ENCODE data around the gene GOLGA2. TPM values are rescaled to one million over a fixed set of nuclear protein-coding genes. Genes with fewer than 3 reads are reported as not detected.

The GOLGA2 gene
- total and polyA plus RNA-seq, 2 of the 13 experiments (the other 11 are each of a cell fraction or from before 2014, with no cell fraction given) = 45.3 to 45.8 TPM

DNA sequence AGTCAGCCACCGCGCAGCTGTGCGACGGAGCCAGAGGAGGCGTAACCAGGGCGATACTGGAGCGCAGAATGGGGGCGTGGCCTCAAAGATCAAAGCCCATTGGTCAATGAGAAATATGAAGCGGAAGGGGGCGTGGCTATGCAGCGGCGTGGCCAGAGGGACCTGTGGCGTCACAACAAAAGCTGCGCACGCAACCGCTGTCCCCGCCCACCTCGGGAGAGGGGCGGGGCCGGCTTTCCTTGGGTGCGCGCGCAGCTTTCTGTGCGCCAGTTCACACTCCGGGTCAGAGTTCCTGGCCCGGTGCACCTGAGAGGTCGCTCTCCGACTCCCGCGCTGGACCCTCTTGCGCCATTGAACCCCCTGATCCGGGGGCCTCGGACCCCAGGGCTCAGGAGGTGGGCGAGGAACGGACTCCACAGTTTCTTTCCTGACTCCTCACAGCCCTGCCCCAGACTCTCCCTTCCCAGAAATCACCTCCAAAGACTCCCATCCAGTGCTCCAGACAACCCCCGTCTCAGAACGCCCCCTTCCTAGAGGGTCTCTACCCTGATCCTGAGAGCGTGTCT is 284 bp upstream of the GOLGA2 start, which contains the start of gene SWI5 (continued):
- no peak for TF ChIP-seq TBP (CRISPR knock-in tag; IDR thresholded peaks at IDR 0.05)
- TF ChIP-seq, protein P1, sequence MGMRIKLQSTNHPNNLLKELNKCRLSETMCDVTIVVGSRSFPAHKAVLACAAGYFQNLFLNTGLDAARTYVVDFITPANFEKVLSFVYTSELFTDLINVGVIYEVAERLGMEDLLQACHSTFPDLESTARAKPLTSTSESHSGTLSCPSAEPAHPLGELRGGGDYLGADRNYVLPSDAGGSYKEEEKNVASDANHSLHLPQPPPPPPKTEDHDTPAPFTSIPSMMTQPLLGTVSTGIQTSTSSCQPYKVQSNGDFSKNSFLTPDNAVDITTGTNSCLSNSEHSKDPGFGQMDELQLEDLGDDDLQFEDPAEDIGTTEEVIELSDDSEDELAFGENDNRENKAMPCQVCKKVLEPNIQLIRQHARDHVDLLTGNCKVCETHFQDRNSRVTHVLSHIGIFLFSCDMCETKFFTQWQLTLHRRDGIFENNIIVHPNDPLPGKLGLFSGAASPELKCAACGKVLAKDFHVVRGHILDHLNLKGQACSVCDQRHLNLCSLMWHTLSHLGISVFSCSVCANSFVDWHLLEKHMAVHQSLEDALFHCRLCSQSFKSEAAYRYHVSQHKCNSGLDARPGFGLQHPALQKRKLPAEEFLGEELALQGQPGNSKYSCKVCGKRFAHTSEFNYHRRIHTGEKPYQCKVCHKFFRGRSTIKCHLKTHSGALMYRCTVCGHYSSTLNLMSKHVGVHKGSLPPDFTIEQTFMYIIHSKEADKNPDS (CRISPR knock-in tag; IDR thresholded peaks at IDR 0.05) = no peak
- TF ChIP-seq NFE2 (CRISPR knock-in tag; IDR thresholded peaks at IDR 0.05) = no peak
- TF ChIP-seq, protein P2, sequence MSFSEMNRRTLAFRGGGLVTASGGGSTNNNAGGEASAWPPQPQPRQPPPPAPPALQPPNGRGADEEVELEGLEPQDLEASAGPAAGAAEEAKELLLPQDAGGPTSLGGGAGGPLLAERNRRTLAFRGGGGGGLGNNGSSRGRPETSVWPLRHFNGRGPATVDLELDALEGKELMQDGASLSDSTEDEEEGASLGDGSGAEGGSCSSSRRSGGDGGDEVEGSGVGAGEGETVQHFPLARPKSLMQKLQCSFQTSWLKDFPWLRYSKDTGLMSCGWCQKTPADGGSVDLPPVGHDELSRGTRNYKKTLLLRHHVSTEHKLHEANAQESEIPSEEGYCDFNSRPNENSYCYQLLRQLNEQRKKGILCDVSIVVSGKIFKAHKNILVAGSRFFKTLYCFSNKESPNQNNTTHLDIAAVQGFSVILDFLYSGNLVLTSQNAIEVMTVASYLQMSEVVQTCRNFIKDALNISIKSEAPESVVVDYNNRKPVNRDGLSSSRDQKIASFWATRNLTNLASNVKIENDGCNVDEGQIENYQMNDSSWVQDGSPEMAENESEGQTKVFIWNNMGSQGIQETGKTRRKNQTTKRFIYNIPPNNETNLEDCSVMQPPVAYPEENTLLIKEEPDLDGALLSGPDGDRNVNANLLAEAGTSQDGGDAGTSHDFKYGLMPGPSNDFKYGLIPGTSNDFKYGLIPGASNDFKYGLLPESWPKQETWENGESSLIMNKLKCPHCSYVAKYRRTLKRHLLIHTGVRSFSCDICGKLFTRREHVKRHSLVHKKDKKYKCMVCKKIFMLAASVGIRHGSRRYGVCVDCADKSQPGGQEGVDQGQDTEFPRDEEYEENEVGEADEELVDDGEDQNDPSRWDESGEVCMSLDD (CRISPR knock-in tag; IDR thresholded peaks at IDR 0.05; ENCODE audit: borderline replicate concordance) = no peak
- TF ChIP-seq, protein P3, sequence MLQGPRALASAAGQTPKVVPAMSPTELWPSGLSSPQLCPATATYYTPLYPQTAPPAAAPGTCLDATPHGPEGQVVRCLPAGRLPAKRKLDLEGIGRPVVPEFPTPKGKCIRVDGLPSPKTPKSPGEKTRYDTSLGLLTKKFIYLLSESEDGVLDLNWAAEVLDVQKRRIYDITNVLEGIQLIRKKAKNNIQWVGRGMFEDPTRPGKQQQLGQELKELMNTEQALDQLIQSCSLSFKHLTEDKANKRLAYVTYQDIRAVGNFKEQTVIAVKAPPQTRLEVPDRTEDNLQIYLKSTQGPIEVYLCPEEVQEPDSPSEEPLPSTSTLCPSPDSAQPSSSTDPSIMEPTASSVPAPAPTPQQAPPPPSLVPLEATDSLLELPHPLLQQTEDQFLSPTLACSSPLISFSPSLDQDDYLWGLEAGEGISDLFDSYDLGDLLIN (CRISPR knock-in tag; IDR thresholded peaks at IDR 0.05; ENCODE audit: borderline replicate concordance) = no peak
- TF ChIP-seq, protein P4, sequence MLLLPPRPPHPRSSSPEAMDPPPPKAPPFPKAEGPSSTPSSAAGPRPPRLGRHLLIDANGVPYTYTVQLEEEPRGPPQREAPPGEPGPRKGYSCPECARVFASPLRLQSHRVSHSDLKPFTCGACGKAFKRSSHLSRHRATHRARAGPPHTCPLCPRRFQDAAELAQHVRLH (CRISPR knock-in tag; IDR thresholded peaks at IDR 0.05; ENCODE audit: borderline replicate concordance, low read depth) = no peak
- TF ChIP-seq NBN (conservative IDR thresholded peaks at IDR 0.05) = no peak
- TF ChIP-seq, protein P5, sequence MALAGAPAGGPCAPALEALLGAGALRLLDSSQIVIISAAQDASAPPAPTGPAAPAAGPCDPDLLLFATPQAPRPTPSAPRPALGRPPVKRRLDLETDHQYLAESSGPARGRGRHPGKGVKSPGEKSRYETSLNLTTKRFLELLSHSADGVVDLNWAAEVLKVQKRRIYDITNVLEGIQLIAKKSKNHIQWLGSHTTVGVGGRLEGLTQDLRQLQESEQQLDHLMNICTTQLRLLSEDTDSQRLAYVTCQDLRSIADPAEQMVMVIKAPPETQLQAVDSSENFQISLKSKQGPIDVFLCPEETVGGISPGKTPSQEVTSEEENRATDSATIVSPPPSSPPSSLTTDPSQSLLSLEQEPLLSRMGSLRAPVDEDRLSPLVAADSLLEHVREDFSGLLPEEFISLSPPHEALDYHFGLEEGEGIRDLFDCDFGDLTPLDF (CRISPR knock-in tag; IDR thresholded peaks at IDR 0.05) = peak; percentile 34; the same call in 1 of the 2 replicates
- TF ChIP-seq, protein P6, sequence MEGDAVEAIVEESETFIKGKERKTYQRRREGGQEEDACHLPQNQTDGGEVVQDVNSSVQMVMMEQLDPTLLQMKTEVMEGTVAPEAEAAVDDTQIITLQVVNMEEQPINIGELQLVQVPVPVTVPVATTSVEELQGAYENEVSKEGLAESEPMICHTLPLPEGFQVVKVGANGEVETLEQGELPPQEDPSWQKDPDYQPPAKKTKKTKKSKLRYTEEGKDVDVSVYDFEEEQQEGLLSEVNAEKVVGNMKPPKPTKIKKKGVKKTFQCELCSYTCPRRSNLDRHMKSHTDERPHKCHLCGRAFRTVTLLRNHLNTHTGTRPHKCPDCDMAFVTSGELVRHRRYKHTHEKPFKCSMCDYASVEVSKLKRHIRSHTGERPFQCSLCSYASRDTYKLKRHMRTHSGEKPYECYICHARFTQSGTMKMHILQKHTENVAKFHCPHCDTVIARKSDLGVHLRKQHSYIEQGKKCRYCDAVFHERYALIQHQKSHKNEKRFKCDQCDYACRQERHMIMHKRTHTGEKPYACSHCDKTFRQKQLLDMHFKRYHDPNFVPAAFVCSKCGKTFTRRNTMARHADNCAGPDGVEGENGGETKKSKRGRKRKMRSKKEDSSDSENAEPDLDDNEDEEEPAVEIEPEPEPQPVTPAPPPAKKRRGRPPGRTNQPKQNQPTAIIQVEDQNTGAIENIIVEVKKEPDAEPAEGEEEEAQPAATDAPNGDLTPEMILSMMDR (CRISPR knock-in tag; IDR thresholded peaks at IDR 0.05) = no peak; the same call in 1 of the 2 replicates
- TF ChIP-seq RAD51 (IDR thresholded peaks at IDR 0.05; ENCODE audit: borderline replicate concordance) = no peak
- no peak for TF ChIP-seq ZNF572 (CRISPR knock-in tag; IDR thresholded peaks at IDR 0.05)
- no peak for TF ChIP-seq RBM22 (optimal IDR thresholded peaks at IDR 0.05; ENCODE audit: low read length)
- TF ChIP-seq ARID2 (CRISPR knock-in tag; IDR thresholded peaks at IDR 0.05; ENCODE audit: borderline replicate concordance) = no peak
- TF ChIP-seq ZNF251 (CRISPR knock-in tag; IDR thresholded peaks at IDR 0.05) = no peak
- TF ChIP-seq MTF2 (CRISPR knock-in tag; IDR thresholded peaks at IDR 0.05; ENCODE audit: borderline replicate concordance) = no peak
- peak; percentile 63; the same call in 1 of the 2 replicates for TF ChIP-seq ARNT2 (CRISPR knock-in tag; IDR thresholded peaks at IDR 0.05; ENCODE audit: low read depth)
- TF ChIP-seq, protein P7, sequence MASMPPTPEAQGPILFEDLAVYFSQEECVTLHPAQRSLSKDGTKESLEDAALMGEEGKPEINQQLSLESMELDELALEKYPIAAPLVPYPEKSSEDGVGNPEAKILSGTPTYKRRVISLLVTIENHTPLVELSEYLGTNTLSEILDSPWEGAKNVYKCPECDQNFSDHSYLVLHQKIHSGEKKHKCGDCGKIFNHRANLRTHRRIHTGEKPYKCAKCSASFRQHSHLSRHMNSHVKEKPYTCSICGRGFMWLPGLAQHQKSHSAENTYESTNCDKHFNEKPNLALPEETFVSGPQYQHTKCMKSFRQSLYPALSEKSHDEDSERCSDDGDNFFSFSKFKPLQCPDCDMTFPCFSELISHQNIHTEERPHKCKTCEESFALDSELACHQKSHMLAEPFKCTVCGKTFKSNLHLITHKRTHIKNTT (CRISPR knock-in tag; IDR thresholded peaks at IDR 0.05) = no peak
- TF ChIP-seq, protein P8, sequence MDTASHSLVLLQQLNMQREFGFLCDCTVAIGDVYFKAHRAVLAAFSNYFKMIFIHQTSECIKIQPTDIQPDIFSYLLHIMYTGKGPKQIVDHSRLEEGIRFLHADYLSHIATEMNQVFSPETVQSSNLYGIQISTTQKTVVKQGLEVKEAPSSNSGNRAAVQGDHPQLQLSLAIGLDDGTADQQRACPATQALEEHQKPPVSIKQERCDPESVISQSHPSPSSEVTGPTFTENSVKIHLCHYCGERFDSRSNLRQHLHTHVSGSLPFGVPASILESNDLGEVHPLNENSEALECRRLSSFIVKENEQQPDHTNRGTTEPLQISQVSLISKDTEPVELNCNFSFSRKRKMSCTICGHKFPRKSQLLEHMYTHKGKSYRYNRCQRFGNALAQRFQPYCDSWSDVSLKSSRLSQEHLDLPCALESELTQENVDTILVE (CRISPR knock-in tag; IDR thresholded peaks at IDR 0.05) = no peak

Data from HepG2 (cell line).